ENCODE results near the gene CKS1B. TPM values are rescaled to one million over a fixed set of nuclear protein-coding genes. Genes with fewer than 3 reads are reported as not detected.

Gene CKS1B
- total RNA-seq, 1 experiment from 2014 or later = 258 TPM

- TF ChIP-seq GTF2I (CRISPR knock-in tag; conservative IDR thresholded peaks at IDR 0.05) (no peak), ATF6 (CRISPR knock-in tag; IDR thresholded peaks at IDR 0.05) (no peak), MAX (CRISPR knock-in tag; IDR thresholded peaks at IDR 0.05) (peak; percentile 93), E2F1 (CRISPR knock-in tag; IDR thresholded peaks at IDR 0.05) (no peak), SP1 (CRISPR knock-in tag; conservative IDR thresholded peaks at IDR 0.05) (peak; percentile 69), E2F4 (CRISPR knock-in tag; IDR thresholded peaks at IDR 0.05; ENCODE audit: borderline replicate concordance, low read depth) (peak; percentile 96), CREM (CRISPR knock-in tag; IDR thresholded peaks at IDR 0.05) (peak; percentile 24), AR (CRISPR knock-in tag; IDR thresholded peaks at IDR 0.05) (no peak), USF1 (CRISPR knock-in tag; IDR thresholded peaks at IDR 0.05) (peak; percentile 35; the same call in 1 of the 2 replicates), ZNF232 (CRISPR knock-in tag; IDR thresholded peaks at IDR 0.05) (peak; percentile 67; the same call in 1 of the 2 replicates), RORB (CRISPR knock-in tag; IDR thresholded peaks at IDR 0.05) (no peak), PRRX2 (CRISPR knock-in tag; IDR thresholded peaks at IDR 0.05) (no peak), ERG (CRISPR knock-in tag; IDR thresholded peaks at IDR 0.05) (no peak), ETV6 (CRISPR knock-in tag; IDR thresholded peaks at IDR 0.05) (peak; percentile 78), IRF1 (CRISPR knock-in tag; IDR thresholded peaks at IDR 0.05) (no peak), SMAD3 (CRISPR knock-in tag; IDR thresholded peaks at IDR 0.05; ENCODE audit: borderline replicate concordance) (peak; percentile 63)
Observed at GRCh38 chr1:154974102-154974807, at the start of gene CKS1B (continued).
